SK-N-SH (cell line): ENCODE measurements around the gene EVI5.

Source experiments
- CTCF ChIP-seq: fragments of 200-600 bp; sonication (generic); IDR thresholded peaks from 2 replicates; pipeline ENCODE4 v1.6.1; 2017; ENCODE audit warnings: antibody characterized with exemption, mild to moderate bottlenecking, moderate library complexity
- FOSL2 ChIP-seq: IDR thresholded peaks from 2 replicates; pipeline ENCODE4 v1.4.0; 2012; ENCODE audit warnings: low read depth, mild to moderate bottlenecking, moderate library complexity, borderline replicate concordance
- RFX5 ChIP-seq: IDR thresholded peaks from 2 replicates; pipeline ENCODE4 v1.6.1; 2012; ENCODE audit warnings: mild to moderate bottlenecking, improper control_type of control experiment, low read length

GRCh38 chr1:92479587-92479986 is 305.3 kb downstream of the EVI5 start:
- TF ChIP-seq CTCF (no peak), FOSL2 (no peak), RFX5 (no peak)
